Thymus (tissue), 11 donors: ENCODE data around the gene PDIA6. TPM values are rescaled to one million over a fixed set of nuclear protein-coding genes. Genes with fewer than 3 reads are reported as not detected.

Source experiments
- DNase-seq, 9 donors: peaks; one replicate each; pipeline ENCODE4 v3.0.0-alpha.2; 2013; ENCODE audit warnings: low spot score in 9 of 9, low read depth in 6 of 9, missing footprints in 1 of 9
- H3K27ac ChIP-seq, 2 donors: one replicate each; pipeline ENCODE4 v1.5.1; 2013; ENCODE audit warnings: control low read depth in 1 of 2, low read depth in 1 of 2, low read length in 1 of 2, mild to moderate bottlenecking in 1 of 2, moderate library complexity in 1 of 2
- H3K27me3 ChIP-seq, 2 donors: one replicate each; pipeline ENCODE4 v1.5.1; 2013; ENCODE audit warnings: low read length in 1 of 2; ENCODE audit not compliant: control insufficient read depth in 2 of 2, insufficient read depth in 1 of 2
- H3K36me3 ChIP-seq, 2 donors: one replicate each; pipeline ENCODE4 v1.5.1; 2013; ENCODE audit warnings: low read length in 1 of 2, mild to moderate bottlenecking in 1 of 2, moderate library complexity in 1 of 2; ENCODE audit not compliant: control insufficient read depth in 2 of 2, insufficient read depth in 2 of 2
- H3K4me1 ChIP-seq, 2 donors: one replicate each; pipeline ENCODE4 v1.5.1; 2013; ENCODE audit warnings: low read length in 2 of 2; ENCODE audit not compliant: control insufficient read depth in 2 of 2, insufficient read depth in 2 of 2
- H3K4me3 ChIP-seq, 2 donors: one replicate each; pipeline ENCODE4 v1.5.1; 2013; ENCODE audit warnings: low read length in 2 of 2, control low read depth in 1 of 2, mild to moderate bottlenecking in 1 of 2
- H3K9me3 ChIP-seq, 2 donors: one replicate each; pipeline ENCODE4 v1.5.1; 2013; ENCODE audit warnings: low read length in 1 of 2, mild to moderate bottlenecking in 1 of 2; ENCODE audit not compliant: control insufficient read depth in 2 of 2, insufficient read depth in 1 of 2
- WGBS: extraction: QIAGEN DNeasy Blood & Tissue Kit; methylation state at CpG from one replicate; pipeline ENCODE4 v1.1.7; 2013; 5-methylcytosine and 5-hydroxymethylcytosine counted together
- polyA plus RNA-seq: library from polyadenylated mRNA; stranded (reverse); fragments of 200-250 nt; gene quantifications from one replicate; pipeline ENCODE4 v1.2.3, GENCODE V29; 2013
- total RNA-seq: library from RNA; stranded (reverse); fragments of 120-200 nt; gene quantifications from one replicate; pipeline ENCODE4 v1.2.4, GENCODE V29; 2013
- donor health status: healthy.

The PDIA6 gene
- total and polyA plus RNA-seq, 2 donors: 75.1 to 124 TPM

DNA sequence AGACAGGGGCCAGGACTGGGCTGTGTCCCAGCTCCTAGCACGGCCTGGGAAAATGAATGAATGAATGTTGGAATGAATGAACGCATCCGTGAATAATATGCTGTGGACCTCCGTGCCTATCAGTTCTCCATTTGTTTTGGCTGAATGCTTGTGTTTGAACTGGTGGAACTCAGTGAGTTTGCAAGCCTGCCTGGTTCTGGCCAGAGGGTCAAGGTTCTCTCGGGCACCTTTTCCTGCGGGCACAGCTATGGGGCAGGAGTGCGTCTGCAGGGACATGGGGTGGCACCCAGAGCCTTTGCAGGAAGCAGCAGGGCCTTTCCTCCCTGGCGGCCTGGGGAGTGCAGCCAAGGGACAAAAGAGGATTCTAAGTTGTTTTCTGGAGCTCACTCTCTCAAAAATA is 17.6 kb upstream of the PDIA6 start:
- WGBS: 90% methylated on average over 8 of the region's 8 CpGs
- Histone ChIP-seq H3K27ac (no peak overlapping the region), H3K9me3 (no peaks in the 10 kb centered on the region), H3K36me3 (no peaks in the 10 kb centered on the region), H3K4me1 (peaks cover 0 to 29% of the 10 kb centered on the region in 2 donors), H3K4me3 (no peak overlapping the region), H3K27me3 (peaks cover 7 to 58% of the 10 kb centered on the region in 2 donors)
- DNase-seq: no peak

DNA sequence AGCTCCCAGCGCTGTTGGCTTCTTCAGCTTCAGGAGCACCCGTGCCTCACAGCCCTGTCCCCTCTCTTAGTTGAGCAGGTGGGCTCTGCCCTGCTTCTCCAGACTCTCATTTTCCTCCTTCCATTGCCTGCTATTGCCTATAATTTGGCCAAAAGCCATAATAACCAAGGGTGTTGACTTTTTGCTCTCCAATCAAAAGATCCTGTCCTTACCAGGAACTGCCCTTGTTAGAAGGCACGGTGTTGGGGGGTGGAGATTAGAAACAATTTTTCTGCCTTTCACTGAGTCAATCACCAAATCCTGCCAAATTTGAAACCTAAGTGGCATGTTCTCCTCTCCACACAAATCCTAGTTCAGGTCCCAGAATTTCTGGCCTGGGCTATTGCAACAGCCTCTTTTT is 16.7 kb upstream of the PDIA6 start:
- 95% methylated on average over 3 of the region's 3 CpGs for WGBS
- no peaks in the 10 kb centered on the region for H3K9me3 ChIP-seq
- no peak overlapping the region for H3K4me3 ChIP-seq
- H3K27ac ChIP-seq: no peak overlapping the region
- no peaks in the 10 kb centered on the region for H3K36me3 ChIP-seq
- H3K27me3 ChIP-seq: peaks cover 7 to 54% of the 10 kb centered on the region in 2 donors
- peaks cover 0 to 22% of the 10 kb centered on the region in 2 donors for H3K4me1 ChIP-seq
- DNase-seq: no peak

DNA sequence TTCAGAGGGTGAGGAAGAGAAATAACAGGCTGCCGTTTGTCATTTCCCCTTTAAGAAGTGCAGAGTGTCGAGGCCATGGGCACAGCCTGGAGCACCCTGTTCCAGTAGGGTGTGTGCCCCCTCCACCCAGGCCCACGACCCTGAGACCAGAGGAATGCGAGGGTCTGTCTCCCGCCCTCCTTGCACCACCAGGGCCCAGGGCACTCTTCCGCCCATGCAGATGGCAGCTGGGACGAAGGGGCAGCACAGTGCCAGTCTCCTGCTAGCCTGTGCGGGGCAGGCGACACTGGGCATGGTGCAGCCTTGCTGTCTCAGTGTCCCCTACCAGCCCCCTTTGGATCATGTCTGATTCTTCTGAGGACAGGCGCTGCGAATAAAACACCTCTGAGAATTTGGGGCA is 15.8 kb upstream of the PDIA6 start:
- Histone ChIP-seq H3K4me3 (no peak overlapping the region), H3K27ac (no peak overlapping the region), H3K36me3 (no peaks in the 10 kb centered on the region), H3K4me1 (peaks cover 0 to 12% of the 10 kb centered on the region in 2 donors), H3K27me3 (peaks cover 7 to 55% of the 10 kb centered on the region in 2 donors), H3K9me3 (no peaks in the 10 kb centered on the region)
- 76% methylated on average over 11 of the region's 11 CpGs for WGBS
- DNase-seq: no peak

DNA sequence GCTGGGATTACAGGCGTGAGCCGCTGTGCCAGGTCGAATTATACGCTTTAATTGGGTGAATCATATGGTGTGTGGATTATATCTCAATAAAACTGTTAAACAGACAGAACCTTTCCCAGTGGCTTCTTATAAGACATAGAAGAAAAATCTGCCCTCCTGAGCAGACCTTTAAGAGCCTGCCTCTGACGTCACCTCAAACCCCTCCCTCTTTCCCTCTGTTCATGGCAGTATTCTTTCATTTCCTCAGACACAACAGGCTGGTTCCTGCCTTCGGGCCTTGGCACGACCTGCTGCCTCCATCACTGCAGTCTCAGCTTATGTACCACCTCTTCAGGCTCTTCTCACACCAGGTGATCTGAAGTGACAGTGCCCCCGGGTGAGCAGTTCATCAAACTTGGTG is 14.0 kb upstream of the PDIA6 start:
- no peak overlapping the region for H3K27ac ChIP-seq
- peaks cover 5 to 38% of the 10 kb centered on the region in 2 donors for H3K27me3 ChIP-seq
- no peaks in the 10 kb centered on the region for H3K36me3 ChIP-seq
- no peaks in the 10 kb centered on the region for H3K4me1 ChIP-seq
- whole genome bisulfite sequencing: 94% methylated on average over 8 of the region's 8 CpGs
- no peak for DNase-seq
- H3K4me3 ChIP-seq: no peak overlapping the region
- no peaks in the 10 kb centered on the region for H3K9me3 ChIP-seq

DNA sequence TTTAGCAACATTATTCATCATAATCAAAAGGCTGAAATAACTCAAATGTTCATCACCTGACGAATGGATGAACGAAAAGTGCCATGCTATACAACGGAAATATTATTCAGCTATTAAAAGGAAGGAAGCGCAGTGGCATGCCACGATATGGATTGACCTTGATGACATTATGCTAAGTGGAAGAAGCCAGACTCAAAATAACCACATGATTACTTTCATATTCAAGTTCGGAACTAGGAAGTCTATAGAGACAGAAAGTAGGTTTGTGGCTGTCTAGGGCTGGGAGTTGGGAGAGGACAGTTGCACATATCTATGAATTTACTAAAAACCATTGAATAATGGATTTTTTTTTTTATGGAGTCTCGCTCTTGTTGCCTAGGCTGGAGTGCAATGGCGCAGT is 13.4 kb upstream of the PDIA6 start:
- no peaks in the 10 kb centered on the region for H3K4me1 ChIP-seq
- peaks cover 5 to 38% of the 10 kb centered on the region in 2 donors for H3K27me3 ChIP-seq

DNA sequence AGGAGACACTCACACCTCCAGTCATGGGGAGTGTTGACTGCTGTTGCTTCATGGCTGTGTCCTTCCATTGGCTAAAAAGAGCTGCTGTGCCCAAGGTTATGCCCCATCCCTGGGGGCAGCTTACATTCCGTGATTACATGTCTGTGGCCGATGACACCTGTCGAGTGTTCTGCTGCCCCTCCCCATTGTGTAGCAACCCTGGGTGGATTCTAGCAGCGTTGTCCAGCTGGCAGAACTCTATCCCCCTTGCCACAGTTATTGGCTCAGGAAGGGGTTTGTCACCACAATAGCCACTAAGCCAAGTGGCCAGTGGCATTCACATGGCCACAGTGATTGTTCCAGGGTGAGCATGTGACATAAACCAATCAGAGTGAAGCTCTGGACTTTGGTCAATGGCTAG is 11.6 kb upstream of the PDIA6 start:
- DNase-seq: no peak
- H3K27ac ChIP-seq: no peak overlapping the region
- WGBS: 93% methylated on average over 4 of the region's 4 CpGs
- no peaks in the 10 kb centered on the region for H3K36me3 ChIP-seq
- no peaks in the 10 kb centered on the region for H3K9me3 ChIP-seq
- no peaks in the 10 kb centered on the region for H3K4me1 ChIP-seq
- H3K4me3 ChIP-seq: no peak overlapping the region
- H3K27me3 ChIP-seq: peaks cover 4 to 29% of the 10 kb centered on the region in 2 donors

More for the DNA sequence above, 13.4 kb upstream of the PDIA6 start:
- no peak for DNase-seq
- Histone ChIP-seq H3K4me3 (no peak overlapping the region), H3K36me3 (no peaks in the 10 kb centered on the region), H3K9me3 (no peaks in the 10 kb centered on the region), H3K27ac (no peak overlapping the region)
- 91% methylated on average over 8 of the region's 8 CpGs for WGBS

DNA sequence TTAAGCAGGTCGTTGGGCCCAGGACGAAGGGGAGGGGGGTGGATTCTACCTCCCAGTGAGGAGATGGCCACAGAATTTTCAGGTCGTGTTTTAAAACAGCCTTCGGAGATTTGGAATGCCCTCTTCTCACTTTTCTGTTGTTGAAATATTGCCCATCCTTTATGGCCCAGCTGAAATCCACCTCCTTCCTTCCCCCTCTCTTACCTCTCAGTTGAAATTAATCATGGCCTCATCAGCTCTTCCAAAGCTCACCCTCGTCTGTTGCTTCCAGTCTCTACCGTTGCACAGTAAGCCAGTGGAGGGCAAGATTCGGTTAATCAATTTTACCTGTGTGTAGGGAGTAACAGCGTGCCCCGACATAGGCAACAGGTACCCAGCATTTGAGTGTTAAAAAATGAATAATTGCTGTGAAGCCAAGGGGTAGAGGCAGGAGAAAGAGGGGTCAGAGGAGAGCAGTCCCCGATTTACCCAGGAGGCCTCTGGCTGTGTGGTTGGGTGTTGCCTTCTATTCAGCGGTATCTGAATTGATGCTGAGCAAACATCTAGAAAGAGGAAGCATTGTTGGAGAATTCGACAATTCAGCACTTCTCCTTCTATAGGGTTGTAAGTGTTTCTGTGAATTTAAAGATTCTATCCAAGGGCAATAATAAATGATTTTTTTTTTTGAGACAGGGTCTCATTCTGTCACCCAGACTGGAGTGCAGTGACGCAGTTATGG is 8.6 kb upstream of the PDIA6 start:
- Histone ChIP-seq H3K27ac (no peak overlapping the region), H3K4me3 (no peak overlapping the region), H3K4me1 (no peaks in the 10 kb centered on the region), H3K36me3 (no peaks in the 10 kb centered on the region), H3K27me3 (peaks cover 8 to 27% of the 10 kb centered on the region in 2 donors), H3K9me3 (no peaks in the 10 kb centered on the region)
- 67% methylated on average over 13 of the region's 13 CpGs for WGBS
- DNase-seq: no peak

DNA sequence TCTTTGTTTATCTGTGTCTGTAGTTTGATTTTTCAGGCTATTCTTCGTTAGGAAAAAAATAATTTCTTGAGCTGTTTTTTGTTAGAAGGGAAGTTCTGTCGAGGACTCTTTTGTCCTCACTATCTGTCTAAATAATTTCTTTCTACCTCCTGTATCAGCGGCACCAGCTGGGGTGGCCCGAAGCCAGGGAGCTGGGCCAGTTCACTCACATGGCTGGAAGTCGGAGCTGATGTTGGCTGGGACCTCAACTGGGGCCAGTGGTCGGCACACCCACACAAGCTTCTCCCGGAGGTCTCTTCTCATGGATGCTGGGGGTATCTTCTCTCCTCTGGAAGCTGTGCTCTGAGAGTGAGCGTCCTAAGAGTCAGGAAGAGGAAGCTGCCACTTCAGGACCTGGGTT is 8.0 kb upstream of the PDIA6 start:
- WGBS: 92% methylated on average over 8 of the region's 8 CpGs
- Histone ChIP-seq H3K27ac (no peak overlapping the region), H3K27me3 (peaks cover 8 to 27% of the 10 kb centered on the region in 2 donors), H3K4me3 (no peak overlapping the region), H3K36me3 (no peaks in the 10 kb centered on the region), H3K9me3 (no peaks in the 10 kb centered on the region), H3K4me1 (no peaks in the 10 kb centered on the region)
- DNase-seq: no peak

DNA sequence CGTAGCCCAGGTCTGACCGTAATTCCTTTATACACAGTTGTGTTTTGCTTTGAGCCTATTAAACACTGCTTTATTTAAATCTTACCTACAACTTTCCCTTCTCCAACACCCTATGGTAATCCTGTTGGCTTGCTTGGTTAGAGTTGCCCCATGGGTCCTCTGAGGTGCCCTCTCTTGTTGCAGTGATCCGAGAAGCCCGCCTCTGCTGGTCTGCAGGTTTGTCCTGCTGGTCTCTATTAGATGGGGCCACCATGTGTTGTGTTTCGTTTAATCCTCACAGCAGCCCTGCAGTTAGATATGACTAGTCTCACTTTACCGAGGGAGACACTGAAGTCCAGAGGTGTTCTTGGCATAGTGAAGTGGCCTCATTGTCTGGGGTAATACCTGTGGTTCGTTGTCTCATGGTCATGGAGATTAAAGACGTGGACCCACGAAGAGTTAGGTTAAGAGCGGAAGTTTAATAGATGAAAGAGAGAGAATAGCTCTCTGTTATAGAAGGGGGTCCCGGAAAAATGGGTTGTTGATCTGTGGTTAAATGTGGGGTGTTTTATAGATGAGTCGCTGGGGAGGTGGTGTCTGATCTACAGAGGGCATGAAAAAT is 7.2 kb upstream of the PDIA6 start:
- 96% methylated on average over 12 of the region's 12 CpGs for WGBS
- Histone ChIP-seq H3K36me3 (no peaks in the 10 kb centered on the region), H3K4me1 (no peaks in the 10 kb centered on the region), H3K27ac (no peak overlapping the region), H3K9me3 (no peaks in the 10 kb centered on the region), H3K27me3 (peaks cover 6 to 27% of the 10 kb centered on the region in 2 donors), H3K4me3 (no peak overlapping the region)
- no peak for DNase-seq
